Heart right ventricle (tissue), 16 donors: ENCODE data around the gene PRSS48. TPM values are rescaled to one million over a fixed set of nuclear protein-coding genes. Genes with fewer than 3 reads are reported as not detected.

Source experiments
- ATAC-seq, 8 donors: fragments of 200-7000 bp; cut with Tn5 transposase; one replicate each; pipeline ENCODE4 v1.9.1; 2020; ENCODE audit warnings: mild to moderate bottlenecking in 8 of 8, moderate library complexity in 8 of 8, moderate number of reproducible peaks in 1 of 8
- DNase-seq, 2 donors: peaks; one replicate each; pipeline ENCODE4 v3.0.0-alpha.2; 2020
- H3K27ac ChIP-seq, 10 donors: fragments of 200-600 bp; sonication (generic) in 2 of 10; one replicate each; pipeline versions ENCODE4 v1.5.0 to v1.8.0; 2020 to 2022; ENCODE audit warnings: mild to moderate bottlenecking in 3 of 10
- H3K27me3 ChIP-seq, 7 donors: fragments of 200-600 bp; one replicate each; pipeline ENCODE4 v1.8.0; 2021 to 2022; ENCODE audit warnings: mild to moderate bottlenecking in 2 of 7
- H3K36me3 ChIP-seq, 9 donors: fragments of 200-600 bp; sonication (generic) in 1 of 9; one replicate each; pipeline versions ENCODE4 v1.5.0 to v1.8.0; 2020 to 2022; ENCODE audit warnings: mild to moderate bottlenecking in 2 of 9
- H3K4me1 ChIP-seq, 9 donors: fragments of 200-600 bp; sonication (generic) in 1 of 9; one replicate each; pipeline versions ENCODE4 v1.5.0 to v1.8.0; 2020 to 2022; ENCODE audit warnings: mild to moderate bottlenecking in 4 of 9
- H3K4me3 ChIP-seq, 10 donors: fragments of 200-600 bp; sonication (generic) in 2 of 10; one replicate each; pipeline versions ENCODE4 v1.5.0 to v1.8.0; 2020 to 2022; ENCODE audit warnings: mild to moderate bottlenecking in 7 of 10, moderate library complexity in 2 of 10
- H3K9me3 ChIP-seq, 11 donors: fragments of 200-600 bp in 10 of 11; sonication (generic) in 2 of 11; one replicate each; pipeline versions ENCODE4 v1.5.0 to v1.8.0; 2013 to 2022; ENCODE audit warnings: mild to moderate bottlenecking in 2 of 11, control low read depth in 1 of 11, moderate library complexity in 1 of 11
- CTCF ChIP-seq, 9 donors: fragments of 200-600 bp; sonication (generic) in 2 of 9; IDR thresholded peaks; one replicate each; pipeline versions ENCODE4 v1.5.0 to v1.8.0; 2021 to 2022; ENCODE audit warnings: antibody characterized with exemption in 9 of 9, mild to moderate bottlenecking in 5 of 9, moderate library complexity in 1 of 9
- WGBS, 2 donors: extraction: QIAGEN DNeasy Blood & Tissue Kit; methylation state at CpG; one replicate each; pipeline ENCODE4 v1.1.7; 2013; ENCODE audit warnings: inconsistent platforms in 1 of 2; 5-methylcytosine and 5-hydroxymethylcytosine counted together
- intact Hi-C, 10 donors: fragments of 100-400 bp; cut with DNase I; formaldehyde crosslinking; loops; one replicate each; pipeline versions ENCODE4 v1.11.1 to v1.14.2; 2022
- polyA plus RNA-seq, 2 donors: library from polyadenylated mRNA; stranded (reverse); fragments of 200-250 nt; gene quantifications; one replicate each; pipeline ENCODE4 v1.2.3, GENCODE V29; 2013
- total RNA-seq, 10 donors: library from RNA; stranded (reverse); fragmentation: NEBNext Ultra II Directional in 3 of 10; extraction: Animal tissue kit (Norgen Biotek cat#: 25700) in 3 of 10; gene quantifications; one replicate each; pipeline versions ENCODE4 v1.2.1 to v1.2.4, GENCODE V29; 2021 to 2023
- donor health status: Arrhythmogenic right ventricular cardiomyopathy.
- donor health status: ischemic (EF 13 %, LVEDD 7.1; RV severe dilation, severe dysfunction).
- donor health status: healthy with polysubstance abuse.
- donor health status: DM: no; HTN: yes; CAD: no.
- donor health status: DM: no; HTN: no; CAD: no.
- donor health status: ischemic (EF 25% LVEDD 6.9; RV normal size, moderate dysfunction).
- donor health status: ischemic (EF 25% LVEDD 5.7; RV mildly dilated, moderate dysfunction).
- donor health status: healthy.
- donor health status: DM: yes; HTN: yes; CAD: no.
- donor health status: Ischemic cardiomyopathy.
- donor health status: ischemic (EF 35%, LVEDD 5.7; RV mildly dilated, moderate dysfunction).
- donor health status: nonischemic (EF 11% LVEDD 7.7; RV severe dilation, severe dysfunction).
- donor health status: DM: yes; HTN: yes; CAD: no.
- donor health status: PGD.
- donor health status: ischemic (EF 29% LVEDD 5.4; RV normal size, mild dysfunction).
- donor health status: nonischemic (EF 23%, LVEDD 6.1; RV moderate dilation, normal function).

The PRSS48 gene
- total and polyA plus RNA-seq, 12 donors, result not detected

- ATAC-seq (no peak), DNase-seq (no peak)
- no peaks in the 10 kb centered on the region for H3K36me3 ChIP-seq
- 93 to 95% methylated on average over 4 of the region's 4 CpGs for WGBS, 2 donors
- peaks cover 0 to 5% (median 0%) of the 10 kb centered on the region in 9 donors for H3K4me1 ChIP-seq
- H3K4me3 ChIP-seq, result no peak overlapping the region
- TF ChIP-seq CTCF (IDR thresholded peaks at IDR 0.05), result no peak
- no peaks in the 10 kb centered on the region for H3K9me3 ChIP-seq
- peaks cover 0 to 25% (median 0%) of the 10 kb centered on the region in 7 donors for H3K27me3 ChIP-seq
- intact Hi-C loops, result loop anchor here in 1 of 10 donors (5.0 to 10.0 kb wide), 2 partner anchors 33 to 125 kb away; no protein-coding TSS in a partner anchor
- no peak overlapping the region for H3K27ac ChIP-seq
Measured at GRCh38 chr4:151329217-151330007, 52.5 kb downstream of the PRSS48 start.

- Histone ChIP-seq H3K4me1 (no peaks in the 10 kb centered on the region), H3K27me3 (peaks cover 0 to 4% (median 0%) of the 10 kb centered on the region in 7 donors), H3K9me3 (no peaks in the 10 kb centered on the region), H3K4me3 (no peak overlapping the region), H3K27ac (no peak overlapping the region), H3K36me3 (no peaks in the 10 kb centered on the region)
- ATAC-seq (no peak), DNase-seq (no peak)
- intact Hi-C loops, result no loop called here
- WGBS, 2 donors, result 89 to 90% methylated on average over 1 of the region's 1 CpG
- TF ChIP-seq CTCF (IDR thresholded peaks at IDR 0.05), result no peak
Measured at GRCh38 chr4:151331276-151332042, 54.5 kb downstream of the PRSS48 start.

- Histone ChIP-seq H3K27ac (no peak overlapping the region), H3K9me3 (no peaks in the 10 kb centered on the region), H3K36me3 (no peaks in the 10 kb centered on the region), H3K4me3 (no peak overlapping the region), H3K4me1 (no peaks in the 10 kb centered on the region), H3K27me3 (no peaks in the 10 kb centered on the region)
- WGBS, 2 donors, result 86 to 92% methylated on average over 2 of the region's 2 CpGs
- TF ChIP-seq CTCF (IDR thresholded peaks at IDR 0.05), result no peak
- no peak for ATAC-seq
- intact Hi-C loops, result no loop called here
- DNase-seq, result no peak
Measured at GRCh38 chr4:151339467-151339866, 62.5 kb downstream of the PRSS48 start.

- intact Hi-C loops, result loop anchor here in 2 of 10 donors (10.0 kb wide), 2 partner anchors 206 to 226 kb away; no protein-coding TSS in a partner anchor
- ATAC-seq, result no peak
- no peak overlapping the region for H3K27ac ChIP-seq
- no peak overlapping the region for H3K4me3 ChIP-seq
- no peaks in the 10 kb centered on the region for H3K9me3 ChIP-seq
- WGBS, 2 donors, result 90 to 94% methylated on average over 5 of the region's 5 CpGs
- H3K4me1 ChIP-seq, result no peaks in the 10 kb centered on the region
- no peaks in the 10 kb centered on the region for H3K36me3 ChIP-seq
- no peak for DNase-seq
- TF ChIP-seq CTCF (IDR thresholded peaks at IDR 0.05), result no peak
- no peaks in the 10 kb centered on the region for H3K27me3 ChIP-seq
Measured at GRCh38 chr4:151340751-151341385, 63.9 kb downstream of the PRSS48 start.
